ENCODE data around the gene KCNJ16. TPM values are rescaled to one million over a fixed set of nuclear protein-coding genes. Genes with fewer than 3 reads are reported as not detected.

KCNJ16 gene
- total RNA-seq, 2 donors from 2014 or later, result 0.28 TPM; not detected in 1

DNA sequence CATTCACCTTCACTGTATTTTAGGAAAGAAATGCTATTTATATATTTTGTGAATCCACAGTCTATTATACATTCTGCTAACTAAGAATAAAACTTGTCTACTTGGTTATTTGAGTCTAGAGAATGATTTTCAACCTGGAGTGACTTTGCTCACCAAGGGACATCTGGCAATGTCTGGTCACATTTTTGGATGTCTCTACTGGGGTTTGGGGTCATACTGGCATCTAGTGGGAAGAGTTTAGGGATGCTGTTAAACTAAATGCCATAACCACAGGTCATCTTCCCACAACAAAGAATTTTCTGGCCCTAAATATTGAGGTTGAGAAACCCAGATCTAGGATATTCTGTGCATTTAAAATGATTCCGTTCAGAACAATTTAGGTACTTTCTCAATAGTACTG, 26.0 kb downstream of the KCNJ16 start:
- TF ChIP-seq, protein P1, sequence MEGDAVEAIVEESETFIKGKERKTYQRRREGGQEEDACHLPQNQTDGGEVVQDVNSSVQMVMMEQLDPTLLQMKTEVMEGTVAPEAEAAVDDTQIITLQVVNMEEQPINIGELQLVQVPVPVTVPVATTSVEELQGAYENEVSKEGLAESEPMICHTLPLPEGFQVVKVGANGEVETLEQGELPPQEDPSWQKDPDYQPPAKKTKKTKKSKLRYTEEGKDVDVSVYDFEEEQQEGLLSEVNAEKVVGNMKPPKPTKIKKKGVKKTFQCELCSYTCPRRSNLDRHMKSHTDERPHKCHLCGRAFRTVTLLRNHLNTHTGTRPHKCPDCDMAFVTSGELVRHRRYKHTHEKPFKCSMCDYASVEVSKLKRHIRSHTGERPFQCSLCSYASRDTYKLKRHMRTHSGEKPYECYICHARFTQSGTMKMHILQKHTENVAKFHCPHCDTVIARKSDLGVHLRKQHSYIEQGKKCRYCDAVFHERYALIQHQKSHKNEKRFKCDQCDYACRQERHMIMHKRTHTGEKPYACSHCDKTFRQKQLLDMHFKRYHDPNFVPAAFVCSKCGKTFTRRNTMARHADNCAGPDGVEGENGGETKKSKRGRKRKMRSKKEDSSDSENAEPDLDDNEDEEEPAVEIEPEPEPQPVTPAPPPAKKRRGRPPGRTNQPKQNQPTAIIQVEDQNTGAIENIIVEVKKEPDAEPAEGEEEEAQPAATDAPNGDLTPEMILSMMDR (IDR thresholded peaks at IDR 0.05), result no peak
- no peak for ATAC-seq (ENCODE audit: insufficient number of reproducible peaks, low FRiP score, low read depth)
- no peak overlapping the region for H3K27ac ChIP-seq

DNA sequence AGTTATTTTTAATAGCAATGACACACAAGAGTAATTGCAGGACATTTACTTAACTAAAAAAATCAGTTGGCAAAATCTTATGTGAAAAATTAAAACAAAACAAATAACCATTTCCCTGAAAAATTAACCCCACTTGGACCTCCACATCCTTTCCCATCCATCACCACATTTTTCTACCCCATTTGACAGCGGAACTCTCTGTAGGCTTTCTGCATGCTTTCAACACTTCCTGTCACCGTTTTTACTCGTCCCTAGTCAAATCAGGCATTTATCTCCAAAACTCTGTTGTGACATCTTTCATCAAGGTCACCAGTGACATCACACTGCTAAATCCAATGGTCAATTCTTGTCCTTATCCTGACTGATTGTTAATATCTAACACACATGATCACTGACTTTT, 27.5 kb downstream of the KCNJ16 start:
- no peak for ATAC-seq (ENCODE audit: insufficient number of reproducible peaks, low FRiP score, low read depth)
- H3K4me3 ChIP-seq, result no peak overlapping the region
- peaks cover 5 to 8% of the 10 kb centered on the region in 2 donors for H3K4me1 ChIP-seq (ENCODE audit: control insufficient read depth in 1 of 2, low read depth in 2 of 2)
- TF ChIP-seq, protein P1 (IDR thresholded peaks at IDR 0.05), result no peak
- H3K36me3 ChIP-seq, result no peaks in the 10 kb centered on the region
- DNase-seq (ENCODE audit: low spot score), result no peak
- no peaks in the 10 kb centered on the region for H3K9me3 ChIP-seq
- H3K27me3 ChIP-seq (replicated peaks; ENCODE audit: insufficient read depth), result no peaks in the 10 kb centered on the region
- H3K27ac ChIP-seq, result no peak overlapping the region

More for the DNA sequence above, 26.0 kb downstream of the KCNJ16 start:
- H3K36me3 ChIP-seq, result no peaks in the 10 kb centered on the region
- H3K27me3 ChIP-seq (replicated peaks; ENCODE audit: insufficient read depth), result no peaks in the 10 kb centered on the region
- H3K9me3 ChIP-seq, result no peaks in the 10 kb centered on the region
- H3K4me1 ChIP-seq (ENCODE audit: control insufficient read depth in 1 of 2, low read depth in 2 of 2), result no peaks in the 10 kb centered on the region
- no peak overlapping the region for H3K4me3 ChIP-seq
- no peak for DNase-seq (ENCODE audit: low spot score)

DNA sequence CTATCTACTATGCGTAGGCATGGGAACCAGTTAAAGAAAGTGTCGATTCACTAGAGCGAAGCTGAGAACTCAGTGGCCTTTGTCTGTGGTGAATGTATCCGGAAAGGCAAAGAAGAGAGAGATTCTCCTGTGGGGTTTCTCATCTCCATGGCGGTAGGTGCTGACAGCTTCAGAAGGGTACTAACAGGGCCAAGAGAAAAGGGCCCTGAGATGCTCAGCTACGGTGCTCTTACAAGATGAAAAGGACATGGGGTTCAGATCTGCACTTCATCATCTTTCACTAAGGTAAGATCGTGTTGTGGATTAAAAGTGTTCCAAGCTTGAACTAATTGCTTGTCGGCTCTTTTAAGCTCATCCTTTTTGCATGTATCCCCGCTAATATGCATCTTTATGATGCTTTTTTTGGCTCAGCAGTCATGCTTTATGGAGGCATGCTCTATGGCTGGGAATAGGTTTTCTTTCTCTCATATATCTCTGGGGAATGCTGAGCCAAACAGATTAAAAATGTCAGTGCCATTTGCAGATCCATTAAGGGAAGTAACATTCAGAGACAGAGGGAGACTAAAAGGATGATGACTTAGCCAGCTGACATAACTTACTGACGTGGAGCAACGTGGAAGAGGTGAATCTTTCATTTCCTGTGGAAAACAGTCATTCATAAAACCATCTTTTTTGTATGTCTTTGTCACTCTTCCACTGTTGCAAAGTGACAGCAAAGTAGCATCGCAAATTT, 29.9 kb downstream of the KCNJ16 start:
- Histone ChIP-seq H3K27ac (no peak overlapping the region), H3K36me3 (no peaks in the 10 kb centered on the region), H3K4me3 (no peak overlapping the region), H3K9me3 (no peaks in the 10 kb centered on the region), H3K4me1 (ENCODE audit: control insufficient read depth in 1 of 2, low read depth in 2 of 2) (peaks cover 23 to 30% of the 10 kb centered on the region in 2 donors), H3K27me3 (replicated peaks; ENCODE audit: insufficient read depth) (no peaks in the 10 kb centered on the region)
- ATAC-seq (ENCODE audit: insufficient number of reproducible peaks, low FRiP score, low read depth) (no peak), DNase-seq (ENCODE audit: low spot score) (no peak)
- TF ChIP-seq, protein P1 (IDR thresholded peaks at IDR 0.05), result no peak

DNA sequence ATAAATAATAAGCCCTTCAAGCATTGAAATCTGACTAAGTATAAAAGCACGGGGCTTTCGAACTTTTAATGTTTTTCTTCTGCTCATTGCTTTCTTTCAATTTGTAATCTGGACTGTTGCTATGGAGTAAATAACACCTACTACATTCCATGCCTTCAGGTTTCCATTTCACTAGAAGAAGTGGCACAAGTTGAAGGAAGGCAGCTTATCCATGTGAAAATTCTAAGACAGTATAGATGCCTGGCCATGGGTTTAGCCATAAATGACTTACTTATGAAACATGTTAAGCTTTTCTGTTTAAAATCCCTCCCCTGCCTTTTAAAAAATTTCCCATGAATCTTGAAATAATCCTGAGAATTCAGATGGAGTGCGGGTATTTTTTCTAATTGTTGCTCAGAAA, 30.6 kb downstream of the KCNJ16 start:
- Histone ChIP-seq H3K9me3 (no peaks in the 10 kb centered on the region), H3K4me3 (no peak overlapping the region), H3K27ac (no peak overlapping the region), H3K36me3 (no peaks in the 10 kb centered on the region), H3K4me1 (ENCODE audit: control insufficient read depth in 1 of 2, low read depth in 2 of 2) (peaks cover 25 to 37% of the 10 kb centered on the region in 2 donors), H3K27me3 (replicated peaks; ENCODE audit: insufficient read depth) (no peaks in the 10 kb centered on the region)
- DNase-seq (ENCODE audit: low spot score), result no peak
- no peak for ATAC-seq (ENCODE audit: insufficient number of reproducible peaks, low FRiP score, low read depth)
- TF ChIP-seq, protein P1 (IDR thresholded peaks at IDR 0.05), result no peak

DNA sequence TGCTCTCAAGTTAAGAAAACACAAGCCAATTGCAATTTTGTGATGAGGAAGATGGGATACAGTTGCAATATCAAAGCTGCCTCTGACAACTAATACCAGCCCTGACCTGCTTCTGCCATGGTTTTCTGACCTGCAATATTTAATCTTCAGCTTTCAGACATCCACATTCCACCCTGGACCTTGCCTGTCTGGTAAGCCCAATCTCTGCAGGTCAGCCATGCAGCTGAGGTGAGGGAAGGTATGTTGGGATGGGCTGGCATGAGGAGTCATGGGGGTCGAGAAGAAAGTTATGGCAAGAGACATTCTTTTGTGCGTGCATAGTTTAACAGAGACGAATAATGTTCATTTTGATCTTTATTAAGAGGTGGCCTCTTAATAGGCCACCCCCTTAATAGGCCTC, 31.5 kb downstream of the KCNJ16 start:
- H3K36me3 ChIP-seq, result no peaks in the 10 kb centered on the region
- no peaks in the 10 kb centered on the region for H3K27me3 ChIP-seq (replicated peaks; ENCODE audit: insufficient read depth)
- H3K4me1 ChIP-seq (ENCODE audit: control insufficient read depth in 1 of 2, low read depth in 2 of 2), result peaks cover 25 to 37% of the 10 kb centered on the region in 2 donors
- TF ChIP-seq, protein P1 (IDR thresholded peaks at IDR 0.05), result no peak
- no peak overlapping the region for H3K27ac ChIP-seq
- DNase-seq (ENCODE audit: low spot score), result no peak
- H3K9me3 ChIP-seq, result no peaks in the 10 kb centered on the region
- H3K4me3 ChIP-seq, result no peak overlapping the region
- ATAC-seq (ENCODE audit: insufficient number of reproducible peaks, low FRiP score, low read depth), result no peak
